Small intestine (tissue), 4 donors: ENCODE results near the gene CCDC83. TPM values are rescaled to one million over a fixed set of nuclear protein-coding genes. Genes with fewer than 3 reads are reported as not detected.

Experiments used
- polyA plus RNA-seq, 4 donors: library from polyadenylated mRNA; stranded (reverse) in 3 of 4; unstranded in 1 of 4; fragments of 200-250 nt in 3 of 4; fragments of 120-200 nt in 1 of 4; gene quantifications; one replicate each; pipeline versions ENCODE4 v1.2.1 to v1.2.3, GENCODE V29; 2013
- donor health status: healthy with polysubstance abuse.
- donor health status: Bipolar disorder and iron deficiency.
- donor health status: healthy.

The CCDC83 gene
- polyA plus RNA-seq, 4 donors, result 0.10 TPM; not detected in 3

Other genes with a start within 250 kb of the CCDC83 start
- gene DLG2, start 228.0 kb upstream of the CCDC83 start, polyA plus RNA-seq, result 1 to 10 TPM in 2 of 4 donors, under 1 TPM in 2; 0.22 to 1.6 (median 1.1) TPM
- gene TMEM126B, start 226.8 kb upstream of the CCDC83 start, polyA plus RNA-seq, result 10 to 100 TPM; 64.3 to 89.2 (median 70.8) TPM
- 10 to 100 TPM; 40.0 to 59.4 (median 51.5) TPM for gene TMEM126A, start 207.4 kb upstream of the CCDC83 start, polyA plus RNA-seq
- gene CREBZF, start 190.3 kb upstream of the CCDC83 start, polyA plus RNA-seq, result 10 to 100 TPM; 13.0 to 78.6 (median 17.7) TPM
- under 1 TPM in 2 of 4 donors, not detected in 2; 0.52 to 0.55 TPM for gene CCDC89, start 169.2 kb upstream of the CCDC83 start, polyA plus RNA-seq
- gene SYTL2, start 44.2 kb upstream of the CCDC83 start, polyA plus RNA-seq, result 10 to 100 TPM; 12.9 to 60.1 (median 16.0) TPM
- gene PICALM, start 213.7 kb downstream of the CCDC83 start, polyA plus RNA-seq, result 100 to 1,000 TPM in 3 of 4 donors, 10 to 100 TPM in 1; 88.8 to 155 (median 116) TPM